Thyroid gland (tissue), 4 donors: ENCODE data around the gene EML6.

Experiments used
- POLR2A ChIP-seq, 2 donors: fragments of 450-650 bp; IDR thresholded peaks; one replicate each; pipeline ENCODE4 v1.6.1; 2017; ENCODE audit warnings: antibody characterized with exemption in 2 of 2, mild to moderate bottlenecking in 2 of 2, moderate library complexity in 1 of 2
- TF ChIP-seq, protein P1 (sequence below), 6 experiments: fragments of 200-600 bp in 3 of 6; fragments of 450-650 bp in 3 of 6; sonication (generic) in 3 of 6; IDR thresholded peaks; one replicate each; pipeline ENCODE4 v1.5.1; 2016 to 2019; ENCODE audit warnings: antibody characterized with exemption in 6 of 6, mild to moderate bottlenecking in 2 of 6, inconsistent platforms in 1 of 6, moderate library complexity in 1 of 6

DNA sequence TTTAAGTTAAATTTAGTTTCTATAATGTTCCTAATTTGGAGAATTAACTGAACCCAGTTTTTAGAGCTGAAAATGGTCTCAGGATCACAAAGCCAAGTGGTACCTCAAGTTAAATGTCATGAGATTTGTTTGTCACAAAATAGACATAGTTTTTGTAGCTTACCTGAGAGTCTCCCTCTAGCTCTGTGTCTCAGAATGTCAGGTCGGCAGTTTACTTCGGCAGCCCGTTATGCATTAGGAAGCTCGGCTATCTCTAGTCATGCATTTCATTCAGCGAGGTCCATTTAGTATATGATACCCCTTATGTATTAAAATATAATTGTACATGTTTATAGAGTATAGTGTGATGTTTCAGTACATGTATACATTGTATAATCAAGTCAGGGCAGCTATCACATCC is 155.6 kb downstream of the EML6 start:
- no peak for TF ChIP-seq POLR2A (IDR thresholded peaks at IDR 0.05)
- TF ChIP-seq, protein P1, sequence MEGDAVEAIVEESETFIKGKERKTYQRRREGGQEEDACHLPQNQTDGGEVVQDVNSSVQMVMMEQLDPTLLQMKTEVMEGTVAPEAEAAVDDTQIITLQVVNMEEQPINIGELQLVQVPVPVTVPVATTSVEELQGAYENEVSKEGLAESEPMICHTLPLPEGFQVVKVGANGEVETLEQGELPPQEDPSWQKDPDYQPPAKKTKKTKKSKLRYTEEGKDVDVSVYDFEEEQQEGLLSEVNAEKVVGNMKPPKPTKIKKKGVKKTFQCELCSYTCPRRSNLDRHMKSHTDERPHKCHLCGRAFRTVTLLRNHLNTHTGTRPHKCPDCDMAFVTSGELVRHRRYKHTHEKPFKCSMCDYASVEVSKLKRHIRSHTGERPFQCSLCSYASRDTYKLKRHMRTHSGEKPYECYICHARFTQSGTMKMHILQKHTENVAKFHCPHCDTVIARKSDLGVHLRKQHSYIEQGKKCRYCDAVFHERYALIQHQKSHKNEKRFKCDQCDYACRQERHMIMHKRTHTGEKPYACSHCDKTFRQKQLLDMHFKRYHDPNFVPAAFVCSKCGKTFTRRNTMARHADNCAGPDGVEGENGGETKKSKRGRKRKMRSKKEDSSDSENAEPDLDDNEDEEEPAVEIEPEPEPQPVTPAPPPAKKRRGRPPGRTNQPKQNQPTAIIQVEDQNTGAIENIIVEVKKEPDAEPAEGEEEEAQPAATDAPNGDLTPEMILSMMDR (IDR thresholded peaks at IDR 0.05), result no peak
